COLO829 (cell line): ENCODE measurements around the gene SGSH.

Experiments
- DNase-seq: peaks from one replicate; pipeline ENCODE4 v3.0.0; 2012; ENCODE audit warnings: low spot score

Gene SGSH

DNA sequence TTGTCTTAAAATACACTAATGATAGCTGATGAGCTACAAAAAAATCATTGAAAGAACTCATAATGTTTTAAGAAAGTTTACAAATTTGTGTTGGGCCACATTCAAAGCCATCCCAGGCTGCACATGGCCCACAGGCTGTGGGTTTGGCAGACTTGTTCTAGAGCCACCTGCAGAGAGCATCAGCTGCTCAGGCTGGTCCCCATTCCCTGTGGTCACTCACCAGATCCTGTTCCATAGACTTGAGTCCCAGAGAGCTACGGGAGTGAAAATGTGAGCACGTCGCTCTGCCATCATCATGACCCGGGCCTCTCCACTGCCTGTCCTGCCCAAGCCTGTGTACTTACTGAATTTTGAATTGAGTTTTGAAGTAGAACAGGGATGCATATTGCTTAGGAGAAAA lies 7.0 kb upstream of the SGSH start:
- DNase-seq = no peak

DNA sequence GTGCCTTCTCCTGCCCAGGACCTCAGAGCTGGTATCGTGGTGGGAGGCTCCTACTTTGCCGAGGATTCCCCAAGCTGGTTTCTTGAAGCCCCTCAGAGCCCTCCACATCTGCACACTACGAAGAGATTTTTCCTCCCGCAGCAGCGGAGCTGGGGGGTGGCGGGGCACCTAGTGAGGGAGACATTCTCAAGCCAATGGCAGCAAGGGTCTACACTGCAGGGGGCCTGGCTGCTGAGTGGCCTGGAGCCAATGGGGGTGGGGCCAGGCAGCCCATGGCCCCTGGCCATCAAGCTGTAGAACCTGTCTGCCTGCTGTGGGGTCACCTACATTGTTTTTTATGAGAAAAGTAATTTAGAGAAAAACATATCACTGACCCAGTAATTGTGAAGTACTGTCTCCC lies 5.1 kb upstream of the SGSH start:
- no peak for DNase-seq

DNA sequence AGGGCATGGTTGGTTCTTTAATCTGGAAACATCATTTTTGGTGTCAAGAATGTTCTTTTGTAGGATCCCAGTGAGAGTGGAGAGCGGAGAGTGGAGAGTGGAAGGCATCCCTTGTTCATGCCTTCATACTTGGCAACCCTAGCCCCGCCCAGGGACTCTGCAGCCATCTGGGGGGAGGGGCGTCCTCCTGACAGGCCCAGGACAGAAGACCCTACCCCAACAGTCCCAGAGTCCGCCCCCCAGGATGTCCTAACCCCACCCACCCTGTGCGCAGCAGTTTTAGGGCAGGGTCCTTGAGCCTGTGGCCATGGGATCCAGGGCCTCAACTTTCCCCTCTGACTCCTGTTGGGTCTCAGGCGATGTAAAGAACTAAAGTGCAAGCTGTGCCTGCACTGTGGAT lies 4.5 kb upstream of the SGSH start:
- DNase-seq = no peak

DNA sequence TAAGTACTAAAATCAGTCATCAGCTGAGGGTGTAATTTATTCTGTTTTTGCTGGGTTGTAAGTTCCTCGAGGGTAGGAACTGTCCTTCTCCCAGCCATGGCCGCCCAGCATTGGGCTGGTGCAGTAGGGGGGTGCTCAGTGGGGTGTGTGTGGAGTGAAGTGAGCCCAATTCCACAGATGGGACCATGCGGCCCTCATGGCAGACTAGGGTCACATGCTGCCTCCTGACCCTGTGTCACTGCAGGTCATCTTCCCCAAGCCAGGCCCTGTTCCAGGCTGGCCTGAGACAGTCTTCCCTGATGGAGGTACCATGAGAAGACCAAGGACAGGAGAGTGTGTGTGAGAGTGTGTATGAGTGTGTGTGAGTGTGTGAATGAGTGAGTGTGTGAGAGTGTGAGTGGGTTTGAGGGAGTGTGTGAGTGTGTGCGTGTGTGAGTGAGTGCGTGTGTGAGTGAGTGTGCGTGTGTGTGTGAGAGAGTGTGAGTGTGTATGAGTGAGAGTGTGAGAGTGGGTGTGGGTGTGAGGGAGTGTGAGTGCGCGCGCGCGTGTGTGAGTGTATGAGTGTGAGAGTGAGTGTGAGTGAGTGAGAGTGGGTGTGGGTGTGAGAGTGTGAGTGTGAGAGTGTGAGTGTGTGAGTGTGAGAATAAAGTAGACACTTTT lies 3.8 kb upstream of the SGSH start:
- no peak for DNase-seq

DNA sequence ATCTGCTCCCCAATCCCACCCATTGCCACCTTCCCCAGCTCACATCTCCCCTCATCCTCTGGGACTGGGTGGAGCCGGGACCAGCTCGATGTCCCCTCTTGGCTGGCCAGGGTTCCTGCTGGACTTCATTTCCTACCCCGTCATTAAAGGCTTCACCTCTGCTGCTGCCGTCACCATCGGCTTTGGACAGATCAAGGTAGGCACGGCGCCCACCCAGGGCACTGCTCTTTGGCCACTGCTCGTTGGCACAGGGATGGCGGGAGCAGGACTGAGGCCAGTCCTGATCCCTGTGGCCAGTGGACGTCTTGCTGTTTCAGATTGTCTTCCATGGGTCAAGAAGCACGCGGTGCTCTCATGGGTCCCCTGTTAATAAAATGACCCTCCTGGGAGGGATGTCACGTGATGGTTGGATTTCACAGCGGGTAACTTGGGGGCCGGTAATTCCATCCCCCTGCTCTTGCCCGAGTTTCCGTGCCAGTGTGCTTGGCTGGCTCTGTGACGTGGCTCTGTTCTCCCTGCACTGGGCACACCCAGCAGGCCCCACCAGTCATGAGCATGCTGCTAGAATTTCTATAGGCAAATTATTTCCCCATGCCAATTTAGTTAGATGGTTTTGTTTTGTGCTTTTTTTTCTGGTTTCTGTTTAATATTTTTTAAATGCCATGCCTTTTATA lies 3.1 kb upstream of the SGSH start:
- no peak for DNase-seq

DNA sequence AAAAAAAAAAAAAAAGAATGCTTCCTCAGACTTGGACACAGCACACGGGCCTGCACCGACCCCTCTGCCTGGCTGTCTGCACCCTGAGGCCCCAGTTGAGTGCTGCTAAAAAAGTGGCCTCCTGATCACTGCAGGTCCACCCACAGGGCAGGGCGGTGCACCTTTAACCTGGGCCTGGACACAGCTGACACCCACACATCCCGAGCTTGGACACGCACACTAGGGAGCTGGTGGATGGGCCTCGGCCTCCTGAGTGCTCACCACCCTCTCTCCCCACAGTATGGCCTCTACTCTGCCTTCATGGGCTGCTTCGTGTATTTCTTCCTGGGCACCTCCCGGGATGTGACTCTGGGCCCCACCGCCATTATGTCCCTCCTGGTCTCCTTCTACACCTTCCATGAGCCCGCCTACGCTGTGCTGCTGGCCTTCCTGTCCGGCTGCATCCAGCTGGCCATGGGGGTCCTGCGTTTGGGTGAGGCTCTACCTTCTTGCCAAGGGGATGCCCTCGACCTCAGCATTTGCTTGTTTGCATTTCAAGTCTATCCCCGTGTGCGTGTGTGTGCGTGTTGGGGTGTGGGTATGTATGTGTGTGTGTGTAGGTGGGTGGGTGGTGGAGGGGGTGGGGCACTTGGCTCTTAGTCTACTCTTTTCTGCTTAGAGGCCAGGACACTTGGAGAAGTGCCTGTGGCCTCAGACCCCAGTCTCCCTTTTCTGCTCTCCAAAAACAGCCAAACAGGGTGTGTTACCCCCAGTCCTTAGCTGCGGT lies 2.4 kb upstream of the SGSH start:
- no peak for DNase-seq

DNA sequence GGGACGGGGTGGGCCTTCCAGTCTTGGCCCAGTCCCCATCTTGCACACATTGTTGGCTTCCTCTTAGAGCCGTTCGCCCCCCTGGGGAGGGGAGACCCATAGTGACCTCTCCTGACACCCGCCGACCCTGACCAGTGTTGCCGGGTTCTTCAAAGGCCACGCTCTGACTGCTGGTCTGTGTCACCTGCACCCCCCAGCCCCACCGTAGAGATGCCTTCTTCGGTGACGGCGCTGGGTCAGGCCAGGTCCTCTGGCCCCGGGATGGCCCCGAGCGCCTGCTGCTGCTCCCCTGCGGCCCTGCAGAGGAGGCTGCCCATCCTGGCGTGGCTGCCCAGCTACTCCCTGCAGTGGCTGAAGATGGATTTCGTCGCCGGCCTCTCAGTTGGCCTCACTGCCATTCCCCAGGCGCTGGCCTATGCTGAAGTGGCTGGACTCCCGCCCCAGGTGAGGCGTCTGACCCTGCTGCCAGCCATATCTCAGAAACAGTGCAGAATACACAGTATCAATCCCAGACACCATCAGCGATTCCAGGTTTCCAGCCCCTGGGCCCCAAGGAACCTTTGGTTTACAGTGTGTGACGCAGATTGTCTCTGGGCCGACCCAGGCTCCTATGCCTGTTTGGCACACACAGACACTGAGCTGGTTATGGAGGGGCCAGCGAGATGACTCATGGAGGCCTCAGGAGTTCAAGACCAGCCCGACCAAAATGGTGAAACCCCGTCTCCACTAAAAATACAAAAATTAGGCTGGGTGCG lies 1.4 kb upstream of the SGSH start:
- no peak for DNase-seq

DNA sequence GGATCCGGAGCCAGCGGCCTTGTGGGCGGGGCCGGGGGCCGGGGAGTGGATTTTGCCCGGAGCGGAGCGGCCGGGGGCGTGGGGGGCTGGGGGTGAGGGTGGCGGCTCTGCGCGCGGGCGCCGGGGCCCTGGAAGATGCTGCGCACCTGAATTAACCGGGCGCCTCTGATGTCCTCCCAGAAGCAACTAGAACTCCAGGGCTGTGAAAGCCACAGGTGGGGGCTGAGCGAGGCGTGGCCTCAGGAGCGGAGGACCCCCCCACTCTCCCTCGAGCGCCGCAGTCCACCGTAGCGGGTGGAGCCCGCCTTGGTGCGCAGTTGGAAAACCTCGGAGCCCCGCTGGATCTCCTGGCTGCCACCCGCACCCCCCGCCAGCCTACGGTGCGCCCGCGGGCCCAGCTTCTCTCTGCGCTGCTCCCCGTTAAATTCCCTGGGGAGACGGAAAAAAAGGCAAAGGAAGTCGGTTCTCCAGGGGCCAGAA lies 643 bp upstream of the SGSH start:
- DNase-seq = no peak

DNA sequence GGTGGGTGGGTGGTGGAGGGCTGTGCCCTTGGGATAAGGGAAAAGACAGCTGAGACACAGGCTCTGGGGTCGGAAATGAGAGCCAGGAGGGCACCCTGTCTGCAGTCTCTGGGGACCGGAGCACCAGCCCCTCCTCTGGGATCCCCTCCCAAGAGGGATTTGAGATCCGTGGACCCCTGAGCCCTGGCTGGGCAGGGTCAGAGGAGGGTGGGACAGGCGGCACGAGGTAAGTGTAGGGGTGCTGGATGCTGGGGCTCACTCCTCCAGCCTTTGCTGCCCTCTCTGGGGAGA lies 425 bp downstream of the SGSH start:
- DNase-seq = no peak

DNA sequence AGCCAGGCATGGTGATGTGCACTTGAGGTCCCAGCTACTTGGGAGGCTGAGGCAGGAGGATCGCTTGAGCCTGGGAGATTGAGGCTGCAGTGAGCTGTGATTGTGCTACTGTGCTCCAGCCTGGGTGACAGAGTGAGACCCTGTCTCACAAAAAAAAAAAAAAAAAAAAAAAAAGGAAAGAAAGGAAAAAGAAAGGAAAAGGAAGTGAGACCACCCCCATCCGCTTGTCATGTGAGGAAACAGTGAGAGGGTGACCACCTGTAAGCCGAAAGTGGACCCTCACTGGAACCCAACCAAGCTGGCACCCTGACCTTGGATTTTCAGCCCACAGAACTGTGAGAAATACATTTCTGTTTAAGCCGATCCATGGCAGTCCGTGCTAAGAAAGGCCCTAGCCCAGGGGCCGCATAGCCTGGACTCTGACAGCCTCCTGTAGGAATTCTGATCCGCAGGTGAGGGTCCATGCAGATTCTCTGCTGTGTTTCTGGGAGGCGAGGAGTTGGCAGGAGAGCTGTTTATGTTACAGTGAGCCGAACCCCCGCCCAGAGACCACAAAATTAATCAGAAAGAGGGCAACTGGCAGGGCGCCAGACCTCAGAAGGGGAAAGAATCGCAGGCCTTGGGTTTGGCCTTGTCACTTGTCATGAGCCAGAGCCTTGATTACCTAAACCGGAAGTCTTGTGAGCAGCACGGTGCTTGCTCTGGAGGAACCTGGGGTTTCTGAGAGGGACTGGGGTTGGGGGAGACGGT lies 945 bp downstream of the SGSH start:
- DNase-seq = peak; percentile 23

DNA sequence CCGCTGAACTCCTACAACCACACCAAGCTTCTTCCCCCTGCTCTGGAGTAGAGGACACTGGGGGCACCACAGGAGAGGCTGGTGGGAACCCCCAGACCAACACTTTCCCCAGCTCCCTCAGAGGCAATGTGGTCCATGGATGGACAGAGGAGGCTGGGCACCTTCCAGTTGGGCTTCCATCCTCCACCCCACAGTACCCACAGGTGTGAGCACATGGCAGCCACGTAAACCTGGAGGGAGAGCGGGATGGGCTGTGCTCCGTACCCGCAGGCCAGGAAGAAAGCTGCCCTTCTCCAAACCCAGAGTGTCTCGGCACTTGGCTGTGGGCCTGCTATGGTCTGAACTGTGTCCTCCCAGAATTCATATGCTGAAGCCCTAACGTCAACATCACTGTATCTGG lies 1.7 kb downstream of the SGSH start:
- no peak for DNase-seq

DNA sequence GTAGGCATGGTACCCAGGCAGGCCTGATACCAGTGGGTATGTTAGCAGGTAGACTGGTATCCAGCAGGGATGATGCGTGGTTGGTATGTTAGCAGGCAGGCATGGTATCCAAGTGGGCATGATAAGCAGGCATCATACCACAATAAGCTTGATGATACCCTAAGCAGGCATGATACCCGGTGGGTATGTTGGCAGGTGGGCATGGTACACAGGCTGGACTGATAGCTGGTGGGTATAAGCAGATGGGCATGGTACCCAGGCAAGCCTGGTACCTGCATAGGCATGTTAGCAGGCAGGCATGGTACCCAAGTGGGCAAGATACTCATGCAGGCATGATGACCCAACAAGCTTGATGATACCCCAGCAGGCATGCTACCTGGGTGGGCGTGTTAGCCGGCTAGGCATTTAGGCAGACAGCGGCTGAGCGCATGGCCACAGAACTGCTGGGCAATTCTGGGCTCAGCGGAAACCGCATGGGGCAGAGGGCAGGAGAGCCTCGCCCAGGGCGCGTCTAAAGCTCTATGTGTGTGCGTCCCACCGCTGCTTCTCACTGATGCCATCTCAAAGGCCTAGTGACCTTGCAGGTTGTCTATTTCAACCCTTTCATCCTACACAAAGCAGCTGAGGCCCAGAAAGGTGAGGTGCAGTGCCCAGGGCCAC lies 2.3 kb downstream of the SGSH start:
- no peak for DNase-seq

DNA sequence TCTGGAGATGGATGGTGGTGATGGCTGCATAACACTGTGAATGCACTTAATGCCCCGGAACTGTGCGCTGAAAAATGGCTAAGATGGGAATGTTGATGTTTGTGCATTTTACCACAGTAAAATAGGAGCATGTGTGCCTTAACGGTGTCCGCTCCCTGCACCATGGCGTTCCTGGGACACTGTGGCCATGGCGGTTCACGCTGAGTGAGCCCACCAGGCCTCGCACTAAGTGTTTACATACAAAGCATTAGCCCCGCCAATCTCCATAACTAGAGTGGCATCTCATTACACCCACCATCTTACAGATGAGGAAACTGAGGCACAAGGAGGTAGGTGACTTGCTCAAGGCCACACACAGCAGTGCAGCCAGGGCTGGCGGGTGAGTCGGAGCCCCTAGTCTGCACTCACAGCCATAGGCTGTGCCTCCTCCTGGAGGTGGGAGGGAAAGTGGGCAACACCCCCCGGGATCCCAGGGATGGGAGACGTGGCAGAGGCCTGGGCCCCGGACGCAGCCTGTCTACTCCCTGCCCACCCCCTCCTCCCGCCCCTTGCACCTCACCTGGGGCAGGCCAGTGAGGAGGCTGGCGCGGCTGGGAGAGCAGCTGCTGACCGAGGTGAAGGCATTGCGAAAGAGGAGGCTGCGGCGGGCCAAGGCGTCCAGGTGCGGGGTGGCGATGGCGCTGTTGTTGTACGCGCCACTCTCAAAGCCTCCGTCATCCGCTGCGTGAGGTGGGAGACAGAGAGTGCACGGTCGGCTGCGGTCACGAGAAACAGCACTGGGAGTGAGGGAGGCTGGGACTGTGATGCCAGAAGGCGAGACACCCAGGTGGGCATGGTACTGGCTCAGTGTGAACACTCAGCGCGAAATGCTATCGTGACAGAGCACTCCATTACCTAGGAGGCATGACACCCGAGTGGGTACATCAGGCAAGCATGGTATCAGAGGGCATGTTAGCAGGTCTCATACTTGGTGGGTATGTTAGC lies 3.4 kb downstream of the SGSH start:
- DNase-seq = no peak

DNA sequence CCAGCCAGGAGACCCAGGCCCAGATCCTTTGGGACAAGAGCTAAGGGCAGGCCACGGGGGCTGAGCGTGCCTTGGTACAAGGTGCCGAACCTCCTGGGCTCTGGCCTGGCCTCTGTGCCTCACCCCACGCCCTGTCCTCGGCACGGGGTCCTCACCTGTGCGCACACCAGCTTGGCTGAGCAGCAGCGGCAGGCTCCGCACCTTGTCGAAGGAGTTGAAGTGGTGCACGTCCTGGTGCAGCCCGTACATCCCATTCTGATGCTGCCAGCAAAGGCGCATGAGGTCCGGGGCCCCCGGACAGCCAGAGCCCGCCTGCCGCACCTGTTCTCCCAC lies 5.3 kb downstream of the SGSH start:
- no peak for DNase-seq

DNA sequence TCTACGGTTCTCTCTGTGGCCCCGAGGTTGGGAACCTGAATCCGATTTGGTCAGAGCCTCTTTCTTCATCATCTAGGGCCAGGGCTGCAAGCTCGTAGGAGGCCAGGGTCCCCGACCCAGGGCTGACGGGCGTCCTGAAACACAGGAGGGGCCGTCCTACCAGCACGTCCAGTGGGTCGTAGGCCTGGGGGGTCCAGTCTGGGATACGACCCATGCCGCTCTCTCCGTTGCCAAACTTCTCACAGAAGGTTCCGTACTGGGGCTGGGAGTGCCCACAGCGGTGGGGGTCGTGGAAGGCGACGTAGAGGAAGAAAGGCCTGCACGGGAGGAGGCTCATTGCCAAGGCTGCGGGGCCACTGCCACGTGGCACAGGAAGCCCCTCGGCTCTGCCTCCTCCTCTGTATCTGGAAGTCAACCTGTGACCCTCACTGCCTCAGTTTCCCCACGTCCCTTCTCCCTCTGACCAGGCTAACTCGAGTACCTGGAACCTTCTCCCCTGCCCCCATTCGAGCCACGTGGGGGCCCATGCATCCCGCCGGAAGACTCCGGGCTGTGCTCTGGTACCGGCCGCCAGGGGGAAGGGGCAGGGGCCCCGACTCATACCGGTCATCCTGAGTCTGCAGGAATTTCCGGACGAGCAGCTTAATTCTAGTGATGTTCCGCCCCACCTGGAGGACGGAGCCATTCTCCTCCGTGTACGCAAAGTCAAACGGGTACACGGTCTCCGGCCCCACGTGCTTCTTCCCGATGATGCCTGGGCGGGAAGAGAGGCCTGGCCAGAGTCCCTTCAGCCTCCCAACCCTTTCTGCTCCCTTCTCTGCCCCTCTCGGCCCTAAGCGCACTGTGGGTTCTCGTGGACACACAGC lies 5.9 kb downstream of the SGSH start:
- DNase-seq = no peak

DNA sequence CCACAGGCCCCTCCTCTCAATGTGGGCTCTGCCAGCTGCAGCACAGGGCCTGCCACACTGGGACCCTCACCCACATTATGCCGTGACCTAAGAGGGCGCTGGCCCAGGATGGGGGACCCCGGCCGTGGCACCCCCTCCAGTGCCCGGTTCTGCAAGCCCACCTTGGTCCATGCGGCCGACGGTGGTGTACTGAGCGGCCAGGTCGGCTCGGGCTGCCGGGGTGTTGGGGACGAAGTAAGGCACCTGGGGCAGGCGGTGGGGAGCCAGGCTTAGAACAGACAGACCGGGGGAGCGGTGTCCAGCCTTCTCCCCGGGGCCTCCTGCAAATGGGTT lies 6.5 kb downstream of the SGSH start:
- DNase-seq = no peak

DNA sequence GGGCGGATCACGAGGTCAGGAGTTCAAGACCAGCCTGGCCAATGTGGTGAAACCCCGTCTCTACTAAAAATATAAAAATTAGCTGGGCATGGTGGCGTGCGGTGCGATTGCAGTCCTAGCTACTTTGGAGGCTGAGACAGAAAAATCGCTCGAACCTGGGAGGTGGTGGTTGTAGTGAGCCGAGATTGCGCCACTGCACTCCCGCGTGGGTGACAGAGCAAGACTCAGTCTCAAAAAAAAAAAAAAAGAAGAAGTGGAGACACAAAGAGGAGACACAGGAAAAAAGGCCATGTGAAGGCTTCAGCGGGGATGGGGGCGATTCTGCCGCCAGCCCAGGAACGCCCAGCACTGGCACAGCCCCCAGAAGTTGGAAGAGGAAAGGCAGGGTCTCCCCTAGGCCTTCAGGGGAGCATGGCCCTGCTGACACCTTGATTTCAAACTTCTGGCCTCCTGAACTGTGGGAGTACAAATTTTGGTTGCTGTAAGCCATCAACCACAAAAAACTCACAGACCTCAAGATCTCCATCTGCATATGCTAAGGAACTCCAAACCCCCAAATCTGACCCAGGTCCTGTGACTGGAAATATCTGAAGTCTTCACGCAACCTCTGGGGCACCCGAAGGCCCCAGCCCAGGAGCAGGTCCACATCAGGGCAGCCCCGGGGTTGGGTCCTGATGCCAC lies 7.0 kb downstream of the SGSH start:
- DNase-seq = no peak

DNA sequence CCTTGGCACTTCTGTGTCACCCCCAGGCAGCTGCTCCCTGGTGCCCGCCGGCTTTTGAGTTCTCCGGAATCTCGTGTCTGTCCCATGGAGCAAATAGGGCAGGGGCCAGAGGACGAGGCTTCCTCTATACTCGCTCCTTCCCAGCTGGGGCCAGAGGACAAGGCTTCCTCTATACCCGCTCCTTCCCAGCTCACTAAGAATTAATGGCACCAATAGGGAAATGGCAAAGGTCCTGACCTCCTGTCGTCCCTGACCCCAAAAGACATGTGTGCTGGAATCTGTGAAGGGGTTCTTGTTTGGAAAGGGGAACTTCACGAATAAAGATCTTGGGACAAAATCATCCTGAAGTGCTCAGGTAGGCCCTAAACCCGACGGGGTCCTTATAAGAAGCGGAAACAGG lies 7.6 kb downstream of the SGSH start:
- no peak for DNase-seq

DNA sequence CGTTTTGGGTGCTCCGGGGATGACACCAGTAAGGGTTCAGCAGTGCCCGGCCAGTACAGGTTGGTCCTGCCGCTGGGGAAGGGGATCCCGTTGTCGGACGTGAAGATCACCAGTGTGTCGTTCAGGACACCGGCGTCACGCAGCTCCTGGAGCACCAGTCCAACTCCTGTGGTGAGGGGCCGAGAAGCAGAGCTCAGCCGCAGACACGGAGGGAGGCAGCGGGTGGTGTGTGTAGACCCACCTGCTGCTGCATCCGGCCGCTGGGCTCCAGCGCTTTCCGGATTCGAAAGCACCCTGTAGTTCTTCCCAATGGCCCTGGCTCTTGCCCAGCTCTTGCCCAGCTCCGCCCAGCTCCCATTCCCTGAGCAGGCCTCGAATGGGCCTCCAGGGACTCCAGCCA lies 8.0 kb downstream of the SGSH start:
- no peak for DNase-seq
